ENCODE measurements around the gene PSAP.
A peak's percentile ranks its signal among the peaks of the same experiment; 100 is the strongest.

PSAP gene

DNA sequence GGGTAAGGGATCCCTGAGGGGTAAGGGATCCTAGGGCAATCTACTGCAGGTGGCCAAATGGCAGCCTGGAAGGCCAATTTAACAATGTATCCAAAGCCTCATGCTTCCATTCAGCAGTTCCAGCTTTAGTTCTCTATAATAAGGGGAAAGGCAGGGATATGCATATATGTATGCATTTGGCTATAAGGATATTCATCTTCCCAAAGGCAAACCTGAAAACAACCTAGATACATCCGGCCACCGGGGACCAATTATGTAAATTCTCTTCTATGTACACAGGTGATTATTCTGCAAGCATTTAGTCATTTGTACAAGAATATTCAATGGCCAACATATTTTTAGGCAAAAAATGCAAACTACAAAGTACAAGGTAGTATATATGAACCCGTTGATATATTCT, 26.7 kb downstream of the PSAP start:
- DNase-seq = no peak

DNA sequence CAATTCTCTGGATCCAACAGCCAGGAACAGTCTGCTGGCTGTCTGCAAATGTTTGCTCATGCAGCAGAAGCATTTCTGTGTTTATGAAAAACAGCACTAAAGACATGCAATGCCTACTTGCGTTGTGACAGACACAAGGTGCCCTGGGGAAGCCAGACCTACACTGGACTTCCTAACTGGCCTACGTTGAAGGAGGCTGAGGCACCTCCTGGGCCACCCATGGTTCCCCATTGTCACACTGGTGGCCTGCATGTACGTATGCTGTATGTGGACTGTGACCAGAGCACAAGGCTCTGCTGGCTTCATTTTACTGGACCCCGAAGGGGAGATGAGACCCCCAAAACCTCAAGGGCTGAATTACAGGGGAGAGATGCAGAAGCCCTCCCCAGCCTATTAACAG, 27.7 kb downstream of the PSAP start:
- DNase-seq = no peak

DNA sequence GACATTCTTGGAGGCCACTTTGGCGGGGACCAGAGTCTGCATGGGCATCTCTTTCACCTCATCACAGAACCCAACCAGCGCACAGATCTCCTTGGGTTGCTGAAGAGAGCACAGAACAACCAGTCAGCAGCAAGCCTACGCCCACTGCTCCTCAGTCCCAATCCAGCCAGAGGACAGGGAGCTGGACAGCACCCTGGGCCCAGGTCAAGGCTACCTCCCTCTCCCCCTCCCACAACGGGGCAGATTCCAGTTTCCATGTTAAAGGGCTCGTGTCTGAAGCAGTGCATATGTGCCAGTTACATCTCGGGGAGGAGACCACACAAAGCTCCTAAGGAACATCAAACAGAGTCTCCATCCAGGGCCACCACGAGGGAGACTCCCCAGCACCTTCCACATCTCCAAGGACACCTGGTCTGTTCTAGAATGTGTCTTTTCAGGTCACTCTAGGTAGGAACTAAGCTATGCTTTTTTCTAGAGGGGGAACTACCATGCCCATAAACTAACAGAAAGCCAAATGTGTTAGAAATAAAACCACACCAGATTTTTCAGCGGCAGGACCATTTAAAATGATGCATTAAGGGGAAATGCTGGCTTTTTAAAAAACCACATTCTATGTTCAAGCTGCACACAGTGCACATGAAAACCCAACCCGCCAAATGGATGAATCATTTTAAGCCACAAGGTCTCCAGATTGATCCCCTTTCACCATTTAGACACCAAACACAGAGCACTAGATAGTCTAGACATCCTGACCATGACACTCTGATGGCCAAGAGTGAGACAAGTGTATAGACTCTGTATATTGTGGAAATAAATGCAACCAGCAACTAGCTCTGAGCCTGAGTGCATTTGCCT, 28.9 kb downstream of the PSAP start:
- no peak for DNase-seq

DNA sequence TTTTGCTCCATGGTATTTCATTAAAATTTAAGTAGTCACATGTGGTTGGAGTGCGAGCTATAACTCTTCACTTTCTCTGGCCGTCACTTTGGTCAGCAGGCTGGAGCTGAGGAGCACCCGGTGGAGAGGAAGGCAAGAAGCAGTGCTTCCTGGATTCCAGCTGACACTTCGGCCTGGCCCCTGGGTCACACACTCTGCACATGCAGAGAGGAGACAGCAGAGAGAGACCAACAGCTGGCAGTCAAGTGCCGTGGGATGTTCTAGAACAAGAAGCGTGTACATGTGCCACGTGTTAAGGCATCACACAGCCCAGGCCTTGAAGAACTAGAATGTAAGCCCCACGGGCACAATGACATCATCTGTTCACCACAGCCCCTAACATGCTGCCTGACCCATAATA, 30.1 kb downstream of the PSAP start:
- DNase-seq = no peak

DNA sequence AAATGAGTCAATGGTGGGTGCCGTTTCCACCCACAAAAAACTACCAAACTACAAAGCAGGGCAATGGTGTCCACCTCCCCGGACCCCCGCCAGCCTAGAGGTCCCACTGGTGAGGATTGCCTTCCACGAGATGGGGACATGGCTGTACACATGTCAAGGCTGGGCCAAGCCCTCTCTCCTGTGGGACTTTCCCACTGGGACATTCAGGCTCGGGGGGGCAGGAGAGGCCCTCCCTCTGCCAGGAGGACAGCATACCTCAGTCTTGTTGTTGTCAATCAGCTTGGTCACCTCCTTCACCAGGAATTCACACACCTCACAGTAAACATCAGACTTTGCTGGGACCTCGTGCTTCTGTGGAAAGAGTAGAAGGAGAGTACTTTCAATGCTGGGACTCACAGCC, 31.1 kb downstream of the PSAP start:
- DNase-seq = no peak

DNA sequence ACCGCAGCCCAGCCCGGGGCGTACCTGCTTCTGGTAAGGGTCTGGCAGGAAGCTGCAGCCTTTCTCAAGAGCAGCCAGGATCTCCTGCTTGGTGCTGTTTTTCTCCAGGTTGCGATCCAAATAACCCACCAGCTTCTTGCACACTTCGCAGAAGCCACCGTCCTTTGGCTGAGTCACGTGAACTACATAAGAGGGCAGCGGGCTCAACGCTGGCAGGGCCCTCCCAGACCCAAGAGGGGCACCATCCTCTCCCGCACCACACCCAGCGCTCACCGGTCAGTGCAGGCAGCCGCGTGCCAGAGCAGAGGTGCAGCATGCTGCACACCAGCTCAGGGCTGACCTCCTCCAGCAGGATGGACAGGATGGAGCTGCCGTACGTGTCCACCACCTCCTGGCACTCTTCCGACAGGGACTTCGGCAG, 31.6 kb downstream of the PSAP start:
- no peak for DNase-seq

DNA sequence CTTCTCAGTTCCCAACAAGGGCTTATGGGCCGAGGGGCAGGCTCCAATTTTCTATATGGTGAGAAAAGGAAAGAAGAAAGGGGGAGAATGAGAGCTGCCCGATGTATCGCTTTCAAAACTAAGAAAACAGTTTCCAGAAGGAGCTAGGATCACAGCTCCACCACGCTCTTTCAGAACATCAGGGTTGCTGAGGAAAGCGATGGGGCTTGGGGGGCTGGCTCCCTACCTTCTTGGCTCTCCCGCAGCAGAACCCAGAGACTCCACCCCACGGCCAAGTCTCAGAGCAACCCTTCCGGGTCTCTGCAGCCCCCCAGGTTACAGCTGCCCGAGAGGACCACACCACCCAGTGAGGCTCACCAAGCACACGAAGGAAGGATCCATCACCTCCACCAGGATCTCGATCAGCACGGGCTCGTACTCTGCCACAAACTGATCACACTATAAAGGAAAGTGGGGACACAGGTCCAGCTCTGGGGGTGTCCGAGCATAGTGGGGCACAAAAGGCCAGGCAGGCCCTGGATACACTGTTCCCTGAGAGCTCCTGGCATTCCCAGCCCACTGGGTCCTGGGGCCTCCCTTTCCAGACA, 32.3 kb downstream of the PSAP start:
- DNase-seq = no peak

DNA sequence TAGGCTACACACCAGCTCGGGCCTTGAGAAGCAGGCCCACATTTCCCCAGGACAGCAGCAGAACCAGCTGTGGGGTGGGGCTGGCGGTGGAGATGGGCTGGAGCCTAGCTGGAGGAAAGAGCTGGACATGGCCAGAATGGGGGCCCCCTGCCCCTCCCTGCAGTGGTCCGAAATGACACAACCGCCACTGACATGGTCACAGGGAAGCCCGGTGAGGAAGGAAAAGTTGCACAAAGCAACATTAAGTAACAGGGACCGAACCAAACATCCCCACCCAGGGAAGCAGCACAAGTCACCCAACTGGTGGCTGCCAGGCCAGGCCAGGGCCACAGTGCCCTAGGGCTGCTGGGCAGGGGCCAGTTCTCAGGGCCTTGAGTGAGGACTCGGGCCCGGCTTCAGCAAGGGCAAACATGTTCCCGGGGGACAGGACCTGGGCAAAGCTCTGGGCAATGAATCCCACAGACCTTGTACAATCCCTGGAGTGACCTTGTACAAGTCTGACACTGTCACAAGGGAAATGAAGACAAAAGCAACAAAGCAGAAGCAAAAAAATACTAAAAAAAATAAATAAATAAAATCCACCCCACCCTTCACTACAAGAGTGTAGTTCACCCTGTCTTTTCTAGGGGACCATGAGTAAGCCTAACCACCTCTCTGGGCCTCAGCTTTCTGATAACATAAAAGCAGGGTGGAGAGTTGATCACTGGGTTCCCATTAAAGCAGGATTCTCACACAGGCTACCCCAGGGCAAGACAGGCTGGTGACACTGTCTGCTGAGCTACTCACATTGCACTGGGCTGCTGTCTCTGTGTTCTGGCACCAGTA, 33.0 kb downstream of the PSAP start:
- DNase-seq = no peak

DNA sequence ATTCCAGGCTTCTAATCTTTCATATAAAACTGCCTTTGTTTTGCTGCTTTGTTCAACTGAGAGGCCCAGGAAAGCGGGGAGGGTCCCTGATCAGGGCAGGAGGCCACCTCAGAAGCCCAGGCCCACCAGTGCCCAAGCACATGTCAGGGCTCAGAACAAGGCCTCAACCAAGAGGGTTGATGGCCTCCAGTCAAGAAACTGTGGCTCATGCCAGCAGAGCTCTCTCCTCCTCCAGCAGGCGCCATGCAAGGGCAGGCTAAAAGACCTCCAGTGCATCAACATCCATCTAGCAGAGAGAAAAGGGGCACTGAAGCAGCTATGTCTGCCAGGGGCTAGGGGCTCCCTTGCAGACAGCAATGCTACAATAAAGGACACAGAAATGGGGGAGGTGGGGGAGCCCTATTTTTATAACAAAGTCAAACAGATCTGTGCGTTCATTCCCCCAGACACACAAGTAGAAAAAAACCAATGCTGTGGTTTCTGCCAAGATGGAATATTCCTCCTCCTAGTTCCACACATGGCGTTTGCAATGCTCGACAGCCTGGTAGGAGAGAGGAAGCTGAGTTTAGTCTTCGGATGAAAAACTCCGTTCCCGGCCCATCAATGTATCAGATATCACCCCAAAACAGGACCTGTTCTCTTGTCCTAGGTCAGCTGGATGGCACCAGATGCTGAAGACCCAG, 34.0 kb downstream of the PSAP start:
- no peak for DNase-seq

DNA sequence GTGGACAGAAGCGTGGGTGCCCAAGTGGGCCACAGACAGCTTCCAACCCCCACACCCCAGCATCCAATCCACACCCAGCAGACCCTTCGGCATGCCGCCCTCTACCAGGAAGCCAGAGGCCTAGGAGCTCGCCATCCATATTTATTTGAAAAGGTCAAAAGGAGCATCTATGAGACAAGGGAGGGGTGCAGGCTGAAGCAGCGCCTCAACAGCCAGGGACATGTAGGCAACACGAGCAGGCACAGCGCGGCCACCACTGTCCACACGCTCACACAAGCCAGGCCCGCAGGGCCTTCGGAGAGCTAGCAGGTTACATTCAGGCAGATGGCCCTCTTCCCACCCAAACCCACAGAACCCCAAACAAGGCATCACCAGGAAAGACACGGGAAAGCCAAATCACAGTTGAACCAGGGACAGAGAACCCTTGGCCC, 34.6 kb downstream of the PSAP start:
- no peak for DNase-seq

DNA sequence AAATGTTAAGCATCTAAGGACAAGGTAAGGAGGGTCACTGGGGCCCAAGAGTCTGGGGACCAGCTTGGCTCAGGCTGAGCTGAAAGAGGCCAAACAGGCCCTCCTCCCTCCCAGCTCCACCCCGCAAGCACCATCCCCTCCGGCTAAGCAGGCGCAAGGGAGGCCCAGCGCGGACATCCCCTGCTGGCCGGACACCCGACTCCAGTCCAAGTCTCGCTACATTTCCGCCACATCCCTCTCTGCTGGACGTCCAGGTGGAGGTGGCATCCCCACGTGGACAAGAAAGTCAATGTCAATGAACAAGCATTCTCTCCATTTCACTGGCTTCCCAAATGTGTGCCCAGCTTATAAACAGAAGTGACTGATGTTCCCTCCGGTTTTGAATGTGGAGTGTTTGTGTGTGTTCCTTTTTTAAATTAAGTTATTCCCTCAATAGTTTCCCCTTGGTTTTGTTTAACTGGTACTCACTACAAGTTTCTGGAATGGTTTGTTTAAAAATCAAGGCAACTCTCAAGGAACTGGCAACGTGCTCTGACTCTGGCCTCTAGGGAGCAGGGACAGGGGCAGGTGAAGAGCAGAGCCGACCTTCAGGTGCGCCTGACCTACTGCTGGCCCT, 35.4 kb downstream of the PSAP start:
- DNase-seq = no peak

DNA sequence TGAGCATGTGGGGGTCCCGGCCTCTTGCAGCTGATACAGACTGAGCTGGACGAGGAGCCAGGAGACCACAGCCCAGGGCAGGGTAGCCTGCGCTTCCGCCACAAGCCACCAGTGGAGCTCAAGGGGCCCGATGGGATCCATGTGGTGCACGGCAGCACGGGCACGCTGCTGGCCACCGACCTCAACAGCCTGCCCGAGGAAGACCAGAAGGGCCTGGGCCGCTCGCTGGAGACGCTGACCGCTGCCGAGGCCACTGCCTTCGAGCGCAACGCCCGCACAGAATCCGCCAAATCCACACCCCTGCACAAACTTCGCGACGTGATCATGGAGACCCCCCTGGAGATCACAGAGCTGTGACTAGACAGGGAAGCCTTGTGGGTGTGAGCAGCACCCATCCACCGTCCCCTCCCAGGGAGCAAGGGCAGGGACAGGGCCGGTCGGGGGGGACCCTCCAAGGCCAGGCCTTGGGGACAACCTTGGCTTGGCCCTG, 36.1 kb downstream of the PSAP start:
- DNase-seq = no peak

DNA sequence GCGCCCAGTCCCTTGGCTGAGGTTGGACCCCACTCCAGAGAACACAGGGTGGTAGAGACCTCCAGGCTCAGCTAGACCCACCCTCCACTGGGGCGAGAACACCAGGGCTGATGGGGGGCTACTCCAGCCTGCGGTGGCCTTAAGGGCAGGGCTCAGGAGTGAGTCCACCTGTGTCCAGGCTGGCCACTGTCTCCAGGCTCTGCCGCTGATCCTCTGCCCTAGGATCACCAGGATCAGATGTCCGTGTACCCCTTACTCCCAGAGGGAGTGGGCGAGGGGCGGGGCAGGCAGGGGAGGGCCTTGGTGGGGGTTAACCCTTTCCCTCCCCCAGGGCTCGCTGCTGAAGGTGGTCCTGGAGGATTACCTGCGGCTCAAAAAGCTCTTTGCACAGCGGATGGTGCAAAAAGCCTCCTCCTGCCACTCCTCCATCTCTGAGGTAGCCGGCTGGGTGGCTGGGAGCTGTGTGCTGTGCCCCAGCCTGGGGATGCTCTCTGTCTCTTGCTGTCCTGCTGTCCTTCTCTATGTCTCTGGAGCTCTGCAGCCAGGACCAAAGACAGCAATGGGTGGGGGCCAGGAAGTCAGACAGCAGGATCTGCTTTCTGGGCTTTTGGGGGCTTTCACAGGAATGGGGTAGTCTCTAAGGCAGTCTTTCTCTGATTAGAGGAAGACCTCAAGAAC, 38.0 kb downstream of the PSAP start:
- no peak for DNase-seq

DNA sequence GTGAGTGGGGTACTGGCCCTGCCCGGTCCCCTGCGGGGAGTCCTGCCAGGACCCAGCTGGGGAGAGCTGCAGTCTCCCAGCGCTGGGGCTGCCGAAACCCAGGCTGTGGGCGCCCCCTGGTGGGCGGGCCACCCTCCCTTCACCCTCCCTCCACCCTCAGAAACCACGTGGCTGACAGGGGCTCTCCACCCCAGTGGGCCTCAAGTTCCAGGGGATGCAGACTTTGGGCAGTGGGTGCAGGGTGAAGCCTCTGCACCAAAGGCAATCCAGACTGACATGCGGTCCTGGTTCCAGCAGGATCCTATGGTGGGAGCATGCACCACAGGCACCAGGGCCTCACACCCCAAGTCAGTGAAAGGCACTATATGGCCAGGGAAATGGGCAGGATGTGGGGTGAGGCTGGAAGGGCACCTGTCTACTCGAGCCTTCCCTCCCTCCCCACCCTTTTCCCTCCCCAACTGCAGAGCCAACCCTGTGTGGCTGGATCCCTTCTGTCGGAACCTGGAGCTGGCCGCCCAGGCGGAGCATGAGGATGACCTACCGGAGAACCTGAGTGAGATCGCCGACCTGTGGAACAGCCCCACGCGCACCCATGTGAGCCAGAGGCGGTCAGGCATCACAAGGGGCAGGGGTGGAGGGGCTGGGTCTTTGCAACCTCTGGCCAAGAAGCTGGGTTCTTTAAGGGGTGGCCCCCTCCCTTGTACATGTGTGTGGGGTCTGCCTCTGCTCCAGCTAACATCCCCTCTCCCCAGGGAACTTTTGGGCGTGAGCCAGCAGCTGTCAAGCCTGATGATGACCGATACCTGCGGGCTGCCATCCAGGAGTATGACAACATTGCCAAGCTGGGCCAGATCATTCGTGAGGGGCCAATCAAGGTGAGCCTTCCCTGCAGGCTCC, 38.8 kb downstream of the PSAP start:
- peak; percentile 83 for DNase-seq

DNA sequence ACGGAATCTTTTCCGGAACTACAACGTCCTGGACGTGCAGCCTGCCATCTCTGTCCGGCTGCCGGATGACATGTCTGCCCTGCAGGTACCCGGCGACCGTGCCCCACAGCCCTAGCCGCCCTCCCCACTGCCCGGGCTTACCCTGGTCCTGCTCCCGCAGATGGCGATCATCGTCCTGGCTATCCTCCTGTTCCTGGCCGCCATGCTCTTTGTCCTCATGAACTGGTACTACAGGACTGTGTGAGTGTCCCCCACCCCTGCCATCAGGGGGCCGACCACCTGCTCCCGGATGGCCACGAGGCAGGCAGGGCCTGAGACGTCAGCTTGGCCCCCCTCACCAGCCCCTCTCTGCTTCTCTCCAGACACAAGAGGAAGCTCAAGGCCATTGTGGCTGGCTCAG, 39.7 kb downstream of the PSAP start:
- DNase-seq = no peak

DNA sequence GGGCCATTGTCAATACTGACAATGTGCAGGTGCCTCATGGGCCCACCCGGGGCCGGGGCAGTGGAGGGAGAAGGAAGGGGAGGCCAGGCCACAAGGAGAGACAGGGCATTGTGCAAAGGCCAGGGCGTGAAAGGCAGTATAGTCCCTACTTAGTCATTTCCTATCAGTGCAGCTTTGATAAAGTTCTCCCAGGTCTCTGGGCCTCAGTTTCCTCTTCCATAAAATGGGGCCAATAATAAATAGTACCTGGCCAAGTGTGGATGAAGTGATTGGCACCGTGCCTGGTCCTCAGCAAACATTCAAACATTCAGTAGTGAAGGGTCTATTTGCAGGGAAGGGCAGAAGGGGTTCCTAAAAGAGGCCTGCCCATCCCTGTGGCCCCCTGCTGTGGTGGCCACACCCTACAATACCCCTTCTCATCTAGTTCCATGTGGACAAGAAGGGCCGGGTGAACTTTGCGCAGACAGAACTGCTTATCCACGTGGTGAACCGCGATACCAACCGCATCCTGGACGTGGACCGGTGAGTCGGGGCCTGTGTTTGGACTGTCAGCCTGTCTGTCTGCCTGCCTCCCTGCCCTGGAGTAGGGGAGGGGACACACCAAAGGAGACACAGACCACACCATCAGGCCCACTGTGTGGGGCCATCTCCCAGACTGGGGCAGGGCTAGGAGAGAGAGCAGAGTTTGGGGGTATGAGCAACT, 40.9 kb downstream of the PSAP start:
- DNase-seq = no peak

DNA sequence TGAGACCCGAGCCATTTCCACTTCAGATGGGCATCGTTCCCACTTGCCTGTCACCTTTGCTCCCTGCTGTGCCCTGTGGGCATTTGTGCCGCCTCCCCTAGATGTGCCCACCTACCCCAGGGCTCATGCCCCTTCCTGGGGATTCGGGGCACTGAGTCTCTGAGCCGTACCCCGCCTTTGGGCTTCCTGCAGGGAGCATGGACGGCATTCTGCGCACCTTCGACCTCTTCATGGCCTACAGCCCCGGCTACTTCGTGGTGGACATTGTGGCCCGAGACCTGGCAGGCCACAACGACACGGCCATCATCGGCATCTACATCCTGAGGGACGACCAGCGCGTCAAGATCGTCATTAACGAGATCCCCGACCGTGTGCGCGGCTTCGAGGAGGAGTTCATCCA, 41.4 kb downstream of the PSAP start:
- no peak for DNase-seq

DNA sequence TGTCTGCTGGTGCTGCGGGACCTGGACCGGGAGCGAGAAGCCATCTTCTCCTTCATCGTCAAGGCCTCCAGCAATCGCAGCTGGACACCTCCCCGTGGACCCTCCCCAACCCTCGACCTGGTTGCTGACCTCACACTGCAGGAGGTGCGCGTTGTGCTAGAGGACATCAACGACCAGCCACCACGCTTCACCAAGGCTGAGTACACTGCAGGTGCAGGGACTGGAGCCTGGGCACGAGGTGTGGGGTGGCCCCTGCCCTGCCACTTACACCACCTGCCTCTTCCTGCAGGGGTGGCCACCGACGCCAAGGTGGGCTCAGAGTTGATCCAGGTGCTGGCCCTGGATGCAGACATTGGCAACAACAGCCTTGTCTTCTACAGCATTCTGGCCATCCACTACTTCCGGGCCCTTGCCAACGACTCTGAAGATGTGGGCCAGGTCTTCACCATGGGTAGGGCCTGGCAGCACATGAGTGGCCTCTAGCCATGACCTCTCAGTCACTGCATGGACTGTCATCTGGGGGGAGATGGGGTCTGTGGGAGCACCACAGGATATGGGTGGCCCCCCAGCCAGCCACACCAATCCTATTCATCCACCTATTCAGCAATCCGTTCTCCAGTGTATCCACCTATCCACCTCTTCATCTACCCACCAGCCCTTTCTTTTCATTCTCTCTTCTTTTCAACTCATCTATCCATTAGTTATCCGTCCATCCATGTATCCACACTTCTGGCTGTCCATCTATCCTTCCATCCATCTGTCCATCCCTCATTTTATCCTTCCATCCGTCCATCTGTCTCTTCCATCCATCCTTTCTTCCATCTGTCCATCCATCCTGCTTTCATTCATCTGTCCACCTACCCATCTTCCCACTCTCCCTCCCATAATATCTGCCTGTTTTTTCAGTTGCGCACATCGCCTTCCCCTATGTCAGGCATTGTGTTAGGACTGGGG, 43.2 kb downstream of the PSAP start:
- no peak for DNase-seq

Measured in stimulated activated CD4-positive, alpha-beta T cell treated with anti-CD3 and anti-CD28 coated beads, Interleukin-12 subunit alpha, Interleukin-12 subunit beta, amount 100 ng/mL, for 4 hours (primary cell).